ENCODE results near the gene OPCML.

Gene OPCML

DNA sequence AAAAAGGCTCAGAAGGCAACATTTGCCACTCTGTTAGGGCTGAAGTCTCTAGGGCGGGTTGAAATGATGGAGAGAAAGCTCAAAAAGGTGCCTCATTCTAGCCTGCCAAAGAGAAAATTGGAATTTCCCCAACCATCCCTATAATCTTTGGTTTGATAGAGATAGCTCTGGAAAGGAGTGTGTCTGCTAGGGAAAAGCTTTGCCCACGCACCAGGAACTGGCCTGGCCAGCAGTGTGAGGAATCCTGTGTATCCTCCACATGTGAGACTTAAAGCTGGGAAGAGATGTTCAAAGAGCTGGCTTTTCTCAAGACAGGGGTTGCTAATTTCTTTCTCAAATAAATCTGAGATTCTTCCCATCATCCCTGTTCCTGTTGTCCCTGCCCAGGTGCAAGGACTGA is 193.7 kb downstream of the OPCML start:
- no peak for TF ChIP-seq CTCF (IDR thresholded peaks at IDR 0.05; ENCODE audit: borderline replicate concordance, insufficient read depth, low read depth, low read length)
- H3K4me3 ChIP-seq (ENCODE audit: low read depth, low read length) = no peak overlapping the region

- no peak for TF ChIP-seq CTCF (IDR thresholded peaks at IDR 0.05; ENCODE audit: borderline replicate concordance, insufficient read depth, low read depth, low read length)
- no peak overlapping the region for H3K4me3 ChIP-seq (ENCODE audit: low read depth, low read length)
Observed at GRCh38 chr11:133337951-133338418, 194.3 kb downstream of the OPCML start.

DNA sequence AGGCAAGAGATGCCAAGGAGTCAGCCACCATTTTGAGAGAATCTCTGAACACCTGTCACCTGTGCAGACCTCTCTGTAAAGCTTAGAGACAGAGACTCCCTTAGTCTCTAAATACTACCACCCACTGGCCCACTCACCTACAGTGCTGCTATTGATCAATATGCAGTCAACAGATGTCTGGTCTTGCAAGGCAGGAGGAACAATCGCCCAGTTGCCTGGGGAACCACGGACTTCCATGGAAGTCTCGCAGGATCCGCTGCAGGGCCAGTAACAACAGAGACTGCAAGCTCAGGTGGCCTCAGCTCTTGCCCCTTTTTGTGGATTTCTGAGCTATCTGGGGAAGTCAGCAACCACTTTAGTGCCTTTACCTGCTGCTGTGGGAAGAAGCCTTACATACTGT is 195.1 kb downstream of the OPCML start:
- no peak for TF ChIP-seq CTCF (IDR thresholded peaks at IDR 0.05; ENCODE audit: borderline replicate concordance, insufficient read depth, low read depth, low read length)
- no peak overlapping the region for H3K4me3 ChIP-seq (ENCODE audit: low read depth, low read length)

GRCh38 chr11:133331031-133331430 is 201.3 kb downstream of the OPCML start:
- no peak overlapping the region for H3K4me3 ChIP-seq (ENCODE audit: low read depth, low read length)
- no peak for TF ChIP-seq CTCF (IDR thresholded peaks at IDR 0.05; ENCODE audit: borderline replicate concordance, insufficient read depth, low read depth, low read length)

DNA sequence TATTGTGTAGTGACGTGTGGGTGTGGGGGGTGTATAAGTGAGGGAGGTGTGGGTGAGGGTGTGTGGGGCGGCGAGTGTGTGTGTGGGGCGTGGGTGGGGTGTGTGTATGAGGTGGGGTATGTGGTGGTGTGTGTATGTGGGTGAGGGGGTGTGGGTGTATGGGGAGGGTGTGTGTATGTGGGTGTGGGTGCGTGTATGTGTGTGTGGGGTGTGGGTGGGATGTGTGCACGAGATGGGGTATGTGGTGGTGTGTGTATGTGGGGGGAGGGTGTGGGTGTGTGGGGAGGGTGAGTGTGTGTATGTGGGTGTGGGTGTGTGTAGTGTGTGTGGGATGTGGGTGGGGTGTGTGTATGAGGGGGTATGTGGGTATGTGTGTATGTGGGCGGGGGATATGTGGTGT is 205.5 kb downstream of the OPCML start:
- no peak for TF ChIP-seq CTCF (IDR thresholded peaks at IDR 0.05; ENCODE audit: borderline replicate concordance, insufficient read depth, low read depth, low read length)
- no peak overlapping the region for H3K4me3 ChIP-seq (ENCODE audit: low read depth, low read length)

GRCh38 chr11:133326332-133326731 is 206.0 kb downstream of the OPCML start:
- H3K4me3 ChIP-seq (ENCODE audit: low read depth, low read length) = no peak overlapping the region
- no peak for TF ChIP-seq CTCF (IDR thresholded peaks at IDR 0.05; ENCODE audit: borderline replicate concordance, insufficient read depth, low read depth, low read length)

GRCh38 chr11:133325711-133326110 is 206.6 kb downstream of the OPCML start:
- no peak overlapping the region for H3K4me3 ChIP-seq (ENCODE audit: low read depth, low read length)
- no peak for TF ChIP-seq CTCF (IDR thresholded peaks at IDR 0.05; ENCODE audit: borderline replicate concordance, insufficient read depth, low read depth, low read length)
